Right lobe of liver (tissue), 6 donors: Measurements from ENCODE around the gene GSTM4. TPM values are rescaled to one million over a fixed set of nuclear protein-coding genes. Genes with fewer than 3 reads are reported as not detected.

Experiments
- ATAC-seq, 4 donors: fragments of 200-7000 bp; cut with Tn5 transposase; one replicate each; pipeline ENCODE4 v1.9.1; 2020; ENCODE audit warnings: mild to moderate bottlenecking in 4 of 4, moderate library complexity in 4 of 4
- DNase-seq, 3 donors: peaks; one replicate each; pipeline ENCODE4 v3.0.0-alpha.2; 2020
- H3K27ac ChIP-seq, 3 donors: fragments of 200-600 bp; one replicate each; pipeline ENCODE4 v1.8.0; 2022
- H3K27me3 ChIP-seq, 2 donors: fragments of 200-600 bp; one replicate each; pipeline ENCODE4 v1.8.0; 2022
- H3K36me3 ChIP-seq, 4 donors: fragments of 200-600 bp; sonication (generic) in 1 of 4; one replicate each; pipeline versions ENCODE4 v1.5.1 to v1.8.0; 2017 to 2022; ENCODE audit warnings: control low read depth in 1 of 4
- H3K4me1 ChIP-seq, 4 donors: fragments of 200-600 bp; sonication (generic) in 1 of 4; one replicate each; pipeline versions ENCODE4 v1.5.1 to v1.8.0; 2017 to 2022; ENCODE audit warnings: control low read depth in 1 of 4
- H3K4me3 ChIP-seq, 3 donors: fragments of 200-600 bp; one replicate each; pipeline ENCODE4 v1.8.0; 2022
- H3K9me3 ChIP-seq, 4 donors: fragments of 200-600 bp; sonication (generic) in 1 of 4; one replicate each; pipeline versions ENCODE4 v1.5.1 to v1.8.0; 2017 to 2022; ENCODE audit warnings: control low read depth in 1 of 4
- CTCF ChIP-seq, 4 donors: fragments of 200-600 bp in 3 of 4; fragments of 450-650 bp in 1 of 4; IDR thresholded peaks; one replicate each; pipeline versions ENCODE4 v1.5.1 to v1.8.0; 2016 to 2022; ENCODE audit warnings: antibody characterized with exemption in 4 of 4, mild to moderate bottlenecking in 2 of 4
- POLR2A ChIP-seq: fragments of 450-650 bp; IDR thresholded peaks from one replicate; pipeline ENCODE4 v1.6.1; 2017; ENCODE audit warnings: antibody characterized with exemption, mild to moderate bottlenecking
- WGBS: methylation state at CpG from one replicate; pipeline ENCODE4 v1.1.6; 2018; ENCODE audit warnings: low coverage, low lambda C conversion rate; ENCODE audit not compliant: insufficient coverage; ENCODE audit errors: missing lambda C conversion rate; 5-methylcytosine and 5-hydroxymethylcytosine counted together
- intact Hi-C, 2 donors: fragments of 100-400 bp; cut with DNase I; formaldehyde crosslinking; loops; one replicate each; pipeline versions ENCODE4 v1.11.2 to v1.14.1; 2022
- total RNA-seq, 6 experiments: library from RNA; depleted of rRNA in 2 of 6; stranded (reverse); fragments of >200 nt in 2 of 6; fragmentation: NEBNext Ultra II Directional in 3 of 6; extraction: Animal tissue kit (Norgen Biotek cat#: 25700) in 3 of 6; gene quantifications; one replicate each; pipeline versions ENCODE4 v1.1.0 to v1.2.4, GENCODE V29; 2016 to 2023
- donor health status: DM: no; HTN: yes; CAD: no.
- donor health status: DM: no; HTN: no; CAD: no.
- donor health status: DM: no; HTN: no; CAD: no.
- donor health status: DM: no; HTN: yes; CAD: no.
- donor health status: DM: no; HTN: yes; CAD: no.

The GSTM4 gene
- total RNA-seq, 6 experiments from 2014 or later = 18.5 to 32.1 (median 23.8) TPM

GRCh38 chr1:109613361-109614147 lies 42.3 kb upstream of the GSTM4 start:
- no peak for ATAC-seq
- TF ChIP-seq CTCF (IDR thresholded peaks at IDR 0.05) (no peak), POLR2A (no peak)
- 55% methylated on average over 5 of the region's 7 CpGs for WGBS
- no peak overlapping the region for H3K4me3 ChIP-seq
- no peaks in the 10 kb centered on the region for H3K36me3 ChIP-seq
- H3K4me1 ChIP-seq = peaks cover 0 to 15% (median 2%) of the 10 kb centered on the region in 4 donors
- H3K27me3 ChIP-seq = no peaks in the 10 kb centered on the region
- intact Hi-C loops = no loop called here
- H3K27ac ChIP-seq = no peak overlapping the region
- DNase-seq = no peak
- H3K9me3 ChIP-seq = no peaks in the 10 kb centered on the region

- peaks cover 0 to 25% (median 6%) of the 10 kb centered on the region in 4 donors for H3K4me1 ChIP-seq
- H3K4me3 ChIP-seq = no peak overlapping the region
- no peaks in the 10 kb centered on the region for H3K27me3 ChIP-seq
- peak in 1 of 3 donors; percentile 65 for DNase-seq
- H3K9me3 ChIP-seq = no peaks in the 10 kb centered on the region
- WGBS = 19% methylated on average over 3 of the region's 3 CpGs
- no peaks in the 10 kb centered on the region for H3K36me3 ChIP-seq
- ATAC-seq = peak in 3 of 4 donors; percentile 13 to 45 (median 26)
- TF ChIP-seq CTCF (IDR thresholded peaks at IDR 0.05) = no peak
- TF ChIP-seq POLR2A = peak; percentile 50
- intact Hi-C loops = no loop called here
- H3K27ac ChIP-seq = peak overlapping the region; percentile 30 to 38 (median 32)
These were observed 40.0 kb upstream of the GSTM4 start for GRCh38 chr1:109615879-109616278.

- Histone ChIP-seq H3K27ac (peak overlapping the region; percentile 31 to 58 (median 56)), H3K36me3 (no peaks in the 10 kb centered on the region), H3K9me3 (no peaks in the 10 kb centered on the region), H3K4me3 (no peak overlapping the region), H3K4me1 (peaks cover 0 to 25% (median 6%) of the 10 kb centered on the region in 4 donors), H3K27me3 (no peaks in the 10 kb centered on the region)
- DNase-seq (no peak), ATAC-seq (no peak)
- TF ChIP-seq CTCF (IDR thresholded peaks at IDR 0.05) = no peak
- no peak for TF ChIP-seq POLR2A
- 32% methylated on average over 3 of the region's 3 CpGs for WGBS
- intact Hi-C loops = no loop called here
These were observed 39.5 kb upstream of the GSTM4 start for GRCh38 chr1:109616391-109616790.

GRCh38 chr1:109617291-109617801 lies 38.6 kb upstream of the GSTM4 start:
- TF ChIP-seq CTCF (IDR thresholded peaks at IDR 0.05) (no peak), POLR2A (no peak)
- DNase-seq = no peak
- Histone ChIP-seq H3K4me3 (no peak overlapping the region), H3K27me3 (no peaks in the 10 kb centered on the region), H3K9me3 (no peaks in the 10 kb centered on the region), H3K4me1 (peaks cover 0 to 34% (median 11%) of the 10 kb centered on the region in 4 donors), H3K27ac (peak overlapping the region in 2 of 3 donors; percentile 31 to 58), H3K36me3 (no peaks in the 10 kb centered on the region)
- ATAC-seq = peak in 1 of 4 donors; percentile 14
- intact Hi-C loops = no loop called here
- WGBS = 70% methylated on average over 3 of the region's 3 CpGs
